ENCODE measurements around the gene KLHL2. TPM values are rescaled to one million over a fixed set of nuclear protein-coding genes. Genes with fewer than 3 reads are reported as not detected.

The KLHL2 gene
- total RNA-seq, 4 donors from 2014 or later: 23.5 to 35.3 (median 27.2) TPM

GRCh38 chr4:165312506-165312905 lies 105.1 kb downstream of the KLHL2 start:
- 79% methylated on average over 2 of the region's 2 CpGs for WGBS
- H3K36me3 ChIP-seq: peaks cover 0 to 26% (median 7%) of the 10 kb centered on the region in 4 donors
- intact Hi-C loops (cut with DNase I): no loop called here
- no peak overlapping the region for H3K4me3 ChIP-seq
- DNase-seq (ENCODE audit: extremely low spot score): no peak
- no peaks in the 10 kb centered on the region for H3K9me3 ChIP-seq
- H3K4me1 ChIP-seq: no peaks in the 10 kb centered on the region
- H3K27me3 ChIP-seq: no peaks in the 10 kb centered on the region
- no peak for TF ChIP-seq POLR2AphosphoS5 (IDR thresholded peaks at IDR 0.05)
- H3K27ac ChIP-seq (replicated peaks in 1 of 4): no peak overlapping the region

GRCh38 chr4:165319030-165319429 lies 111.7 kb downstream of the KLHL2 start:
- WGBS: 98% methylated on average over 5 of the region's 5 CpGs
- no peaks in the 10 kb centered on the region for H3K27me3 ChIP-seq
- no peaks in the 10 kb centered on the region for H3K9me3 ChIP-seq
- H3K4me3 ChIP-seq: no peak overlapping the region
- H3K4me1 ChIP-seq: no peaks in the 10 kb centered on the region
- intact Hi-C loops (cut with DNase I): no loop called here
- H3K27ac ChIP-seq (replicated peaks in 1 of 4): no peak overlapping the region
- TF ChIP-seq POLR2A (IDR thresholded peaks at IDR 0.05; ENCODE audit: low read depth) (no peak), EP300 (IDR thresholded peaks at IDR 0.05) (no peak), CTCF (IDR thresholded peaks at IDR 0.05) (no peak), POLR2AphosphoS5 (IDR thresholded peaks at IDR 0.05) (no peak)
- H3K36me3 ChIP-seq: peaks cover 0 to 13% (median 0%) of the 10 kb centered on the region in 4 donors
- DNase-seq (ENCODE audit: extremely low spot score): no peak

DNA sequence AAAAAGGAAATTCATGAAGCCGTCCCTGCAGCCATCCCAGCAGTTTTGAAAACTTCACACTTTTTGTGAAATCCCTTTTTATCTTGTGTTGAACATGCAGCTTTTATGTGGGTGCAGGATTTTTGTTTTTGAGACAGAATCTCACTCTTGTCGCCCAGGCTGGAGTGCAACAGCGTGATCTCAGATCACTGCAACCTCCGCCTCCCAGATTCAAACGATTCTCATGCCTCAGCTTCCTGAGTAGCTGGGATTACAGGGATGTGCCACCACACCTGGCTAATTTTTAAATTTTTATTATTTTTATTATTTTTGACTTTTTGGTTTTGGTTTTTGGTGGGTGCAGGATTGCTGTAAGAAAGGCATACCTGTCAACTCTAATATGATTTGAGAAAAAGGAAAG lies 112.1 kb downstream of the KLHL2 start:
- no peak overlapping the region for H3K27ac ChIP-seq (replicated peaks in 1 of 4)
- intact Hi-C loops (cut with DNase I): no loop called here
- WGBS: 99% methylated on average over 5 of the region's 5 CpGs
- peaks cover 0 to 13% (median 0%) of the 10 kb centered on the region in 4 donors for H3K36me3 ChIP-seq
- no peaks in the 10 kb centered on the region for H3K4me1 ChIP-seq
- H3K27me3 ChIP-seq: no peaks in the 10 kb centered on the region
- no peak overlapping the region for H3K4me3 ChIP-seq
- DNase-seq (ENCODE audit: extremely low spot score): no peak
- no peaks in the 10 kb centered on the region for H3K9me3 ChIP-seq
- TF ChIP-seq POLR2AphosphoS5 (IDR thresholded peaks at IDR 0.05) (no peak), CTCF (IDR thresholded peaks at IDR 0.05) (no peak), POLR2A (IDR thresholded peaks at IDR 0.05; ENCODE audit: low read depth) (no peak), EP300 (IDR thresholded peaks at IDR 0.05) (no peak)

- no peak for TF ChIP-seq POLR2AphosphoS5 (IDR thresholded peaks at IDR 0.05)
- no peak for TF ChIP-seq POLR2A (IDR thresholded peaks at IDR 0.05; ENCODE audit: low read depth)
- TF ChIP-seq EP300 (IDR thresholded peaks at IDR 0.05): no peak
- TF ChIP-seq CTCF (IDR thresholded peaks at IDR 0.05): no peak
- Histone ChIP-seq H3K4me3 (no peak overlapping the region), H3K27me3 (no peaks in the 10 kb centered on the region), H3K4me1 (peaks cover 9 to 24% (median 18%) of the 10 kb centered on the region in 4 donors), H3K9me3 (no peaks in the 10 kb centered on the region), H3K36me3 (peaks cover 0 to 5% (median 0%) of the 10 kb centered on the region in 4 donors), H3K27ac (replicated peaks in 1 of 4) (no peak overlapping the region)
- intact Hi-C loops (cut with DNase I): no loop called here
- 92% methylated on average over 7 of the region's 7 CpGs for WGBS
- DNase-seq (ENCODE audit: extremely low spot score): no peak
These were observed 117.0 kb downstream of the KLHL2 start for GRCh38 chr4:165324236-165324917.

DNA sequence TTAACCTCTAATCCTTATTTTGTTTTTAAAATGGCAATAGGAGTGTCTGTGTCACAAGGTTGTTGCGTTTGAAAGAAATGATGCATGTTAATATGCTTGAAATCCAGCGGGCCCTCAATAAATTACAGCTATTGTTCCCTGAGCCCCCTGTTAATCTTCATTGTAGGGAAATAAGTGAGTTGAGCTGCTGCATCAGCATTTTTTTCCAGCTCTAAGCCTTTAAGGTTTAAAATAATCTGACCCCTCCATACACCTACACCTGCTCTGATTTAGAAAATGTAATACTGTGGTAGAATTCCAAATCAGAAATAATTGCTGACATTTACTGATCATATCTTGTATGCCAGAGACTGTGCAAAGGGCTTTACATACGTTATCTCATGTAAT lies 117.5 kb downstream of the KLHL2 start:
- DNase-seq (ENCODE audit: extremely low spot score): no peak
- no peaks in the 10 kb centered on the region for H3K9me3 ChIP-seq
- no peaks in the 10 kb centered on the region for H3K36me3 ChIP-seq
- peaks cover 9 to 27% (median 19%) of the 10 kb centered on the region in 4 donors for H3K4me1 ChIP-seq
- intact Hi-C loops (cut with DNase I): loop anchor here (5.0 kb wide), 1 partner anchor 213 kb away; the partner anchor contains the start of gene TMEM192
- 88% methylated on average over 3 of the region's 3 CpGs for WGBS
- H3K27ac ChIP-seq (replicated peaks in 1 of 4): no peak overlapping the region
- no peak for TF ChIP-seq POLR2AphosphoS5 (IDR thresholded peaks at IDR 0.05)
- TF ChIP-seq POLR2A (IDR thresholded peaks at IDR 0.05; ENCODE audit: low read depth): no peak
- TF ChIP-seq EP300 (IDR thresholded peaks at IDR 0.05): no peak
- no peak for TF ChIP-seq CTCF (IDR thresholded peaks at IDR 0.05)
- H3K27me3 ChIP-seq: no peaks in the 10 kb centered on the region
- H3K4me3 ChIP-seq: no peak overlapping the region
